ENCODE measurements around the gene NCKAP5.

GRCh38 chr2:133139847-133140533, 428.3 kb downstream of the NCKAP5 start:
- TF ChIP-seq YY1 (IDR thresholded peaks at IDR 0.05; ENCODE audit: insufficient read depth, insufficient replicate concordance, low read depth, low read length) (no peak), ZNF33A (CRISPR knock-in tag; IDR thresholded peaks at IDR 0.05; ENCODE audit: borderline replicate concordance) (no peak), CTCF (CRISPR knock-in tag; IDR thresholded peaks at IDR 0.05) (no peak), REST (IDR thresholded peaks at IDR 0.05; ENCODE audit: borderline replicate concordance in 1 of 2, low read depth in 1 of 2, low read length in 2 of 2) (no peak), ZNF224 (CRISPR knock-in tag; IDR thresholded peaks at IDR 0.05) (no peak), JUND (CRISPR knock-in tag; IDR thresholded peaks at IDR 0.05) (no peak), ZFP90 (CRISPR knock-in tag; IDR thresholded peaks at IDR 0.05; ENCODE audit: borderline replicate concordance) (no peak)

Measured in HepG2 (cell line).